Measurements from ENCODE around the gene POLR2A.

POLR2A gene

GRCh38 chr17:7484067-7484918, at the start of gene POLR2A:
Gene POLR2A, plus strand, starts transcription at chr17:7484366.
- peak; percentile 97 for DNase-seq (ENCODE audit: low spot score)

- DNase-seq (ENCODE audit: low spot score) = peak; percentile 50
Measured at GRCh38 chr17:7435676-7436555, 48.2 kb upstream of the POLR2A start.

GRCh38 chr17:7436556-7437368, 47.4 kb upstream of the POLR2A start:
- peak; percentile 79 for DNase-seq (ENCODE audit: low spot score)

GRCh38 chr17:7437369-7437863, 46.8 kb upstream of the POLR2A start:
- DNase-seq (ENCODE audit: low spot score) = no peak

GRCh38 chr17:7437950-7438614, 46.1 kb upstream of the POLR2A start:
- peak; percentile 54 for DNase-seq (ENCODE audit: low spot score)

- DNase-seq (ENCODE audit: low spot score) = no peak
Measured at GRCh38 chr17:7438656-7439460, 45.3 kb upstream of the POLR2A start.

GRCh38 chr17:7439462-7440112, 44.6 kb upstream of the POLR2A start, which contains the start of gene FGF11:
Gene FGF11, plus strand, starts transcription at chr17:7439512. Its CDS starts 109 bp downstream, at chr17:7439621.
- no peak for DNase-seq (ENCODE audit: low spot score)

GRCh38 chr17:7440113-7440833, 43.9 kb upstream of the POLR2A start:
- no peak for DNase-seq (ENCODE audit: low spot score)

GRCh38 chr17:7440834-7441195, 43.4 kb upstream of the POLR2A start:
- no peak for DNase-seq (ENCODE audit: low spot score)

- DNase-seq (ENCODE audit: low spot score) = no peak
Measured at GRCh38 chr17:7441266-7441665, 42.9 kb upstream of the POLR2A start.

GRCh38 chr17:7442142-7442541, 42.0 kb upstream of the POLR2A start:
- no peak for DNase-seq (ENCODE audit: low spot score)

- no peak for DNase-seq (ENCODE audit: low spot score)
Measured at GRCh38 chr17:7443499-7444485, 40.4 kb upstream of the POLR2A start.

- no peak for DNase-seq (ENCODE audit: low spot score)
Measured at GRCh38 chr17:7444682-7445618, 39.2 kb upstream of the POLR2A start, which contains the start of gene CHRNB1. Gene CHRNB1, plus strand, starts transcription at chr17:7445061. Its CDS starts 67 bp downstream, at chr17:7445128.

- peak; percentile 40 for DNase-seq (ENCODE audit: low spot score)
Measured at GRCh38 chr17:7445619-7445968, 38.6 kb upstream of the POLR2A start.

GRCh38 chr17:7448461-7448860, 35.7 kb upstream of the POLR2A start:
- DNase-seq (ENCODE audit: low spot score) = no peak

GRCh38 chr17:7459961-7460545, 24.1 kb upstream of the POLR2A start:
- no peak for DNase-seq (ENCODE audit: low spot score)

Measured in CD4-positive, alpha-beta T cell treated with Interleukin-6 at 100 ng/mL for 8 hours (primary cell).